HG02981 (cell line): ENCODE measurements around the gene DENND1A.
"Not testable (repeated sequence)": the region's sequence is repeated elsewhere in the genome, so short reads cannot be mapped to it uniquely, and the experiment has no call there.

Experiments used
- ATAC-seq: cut with Tn5 transposase; IDR thresholded peaks from one replicate; pipeline ENCODE4 v1.9.1; 2021; ENCODE audit warnings: mild to moderate bottlenecking, moderate library complexity; ENCODE audit not compliant: unreplicated experiment

DENND1A gene

GRCh38 chr9:123742009-123742767 lies 187.7 kb downstream of the DENND1A start:
- no peak for ATAC-seq

- ATAC-seq, result no peak
These were observed 188.7 kb downstream of the DENND1A start for GRCh38 chr9:123741214-123741613.

DNA sequence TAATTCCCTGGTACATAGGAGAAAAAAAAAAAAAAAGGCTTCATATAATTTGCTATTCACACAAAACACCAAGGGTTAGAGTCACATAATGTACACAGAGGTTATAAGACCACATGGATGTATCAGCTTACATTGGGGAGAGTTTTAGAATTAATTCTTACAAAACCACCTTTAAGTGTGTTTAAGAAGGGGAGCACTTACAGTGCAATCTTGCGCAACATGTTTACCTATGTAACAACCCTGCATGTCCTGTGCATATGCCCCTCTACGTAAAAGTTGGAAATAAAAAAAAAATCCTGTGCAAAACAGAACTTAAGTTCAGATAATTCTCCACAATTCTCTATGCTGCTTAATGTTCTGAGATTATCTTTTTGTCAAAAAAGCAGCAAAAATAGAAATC lies 190.0 kb downstream of the DENND1A start:
- no peak for ATAC-seq

DNA sequence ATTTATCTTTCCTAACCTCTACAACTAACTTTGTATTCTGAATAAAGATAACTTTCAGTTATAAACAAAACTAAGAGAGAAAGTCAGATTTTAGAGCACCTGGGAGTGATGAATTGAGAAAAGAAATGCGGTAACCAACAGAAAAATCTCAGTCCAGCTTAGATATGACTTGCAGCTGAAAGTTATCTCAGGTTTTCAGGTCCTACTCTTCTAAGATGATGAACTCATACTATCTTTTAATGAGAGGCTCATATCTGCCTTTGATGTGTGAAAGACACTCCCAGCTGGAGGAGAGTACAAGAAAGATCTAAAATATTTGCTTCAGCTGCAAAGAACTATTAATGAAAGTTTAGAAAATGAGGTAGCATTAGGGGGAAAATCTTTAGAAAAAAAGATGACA lies 190.5 kb downstream of the DENND1A start:
- no peak for ATAC-seq

GRCh38 chr9:123738648-123739047 lies 191.3 kb downstream of the DENND1A start:
- no peak for ATAC-seq

DNA sequence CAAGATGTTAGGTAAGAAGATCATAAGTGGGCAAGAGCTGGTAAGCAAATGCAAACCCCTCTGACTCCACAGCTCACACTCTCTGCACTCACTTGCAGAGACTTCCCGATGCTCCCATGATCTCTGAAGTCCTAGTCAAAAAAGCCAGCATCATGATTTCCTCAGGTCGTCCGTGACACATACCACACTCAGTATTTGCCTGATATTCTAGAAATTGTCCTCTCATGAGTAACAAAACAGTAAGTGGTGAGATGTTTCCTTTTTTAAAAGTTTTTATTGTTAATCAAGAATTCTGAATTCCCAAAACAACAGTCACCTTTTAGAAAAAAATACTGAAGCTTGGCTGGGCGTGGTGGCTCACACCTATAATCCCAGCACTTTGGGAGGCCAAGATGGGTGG lies 194.6 kb downstream of the DENND1A start:
- ATAC-seq, result no peak

GRCh38 chr9:123728571-123728970 lies 201.4 kb downstream of the DENND1A start:
- ATAC-seq, result not testable (repeated sequence)

DNA sequence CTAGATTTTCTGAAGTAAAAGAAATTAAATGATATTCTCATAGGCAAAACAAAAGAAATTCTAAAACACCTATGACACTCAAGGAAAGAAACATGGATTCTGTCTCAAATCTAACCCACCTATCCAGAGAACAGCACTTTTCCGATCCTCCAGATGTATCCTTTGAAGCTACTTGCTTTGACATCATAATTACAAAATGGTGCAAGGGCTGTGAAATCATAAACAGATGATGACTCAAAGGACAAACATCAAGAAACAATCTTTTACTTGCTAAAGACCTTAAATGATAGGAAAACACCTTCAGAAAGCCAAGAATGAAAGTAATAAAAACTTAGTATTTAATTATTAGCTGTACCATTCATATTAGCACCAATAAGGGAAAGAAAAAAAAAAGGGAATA lies 202.6 kb downstream of the DENND1A start:
- no peak for ATAC-seq

DNA sequence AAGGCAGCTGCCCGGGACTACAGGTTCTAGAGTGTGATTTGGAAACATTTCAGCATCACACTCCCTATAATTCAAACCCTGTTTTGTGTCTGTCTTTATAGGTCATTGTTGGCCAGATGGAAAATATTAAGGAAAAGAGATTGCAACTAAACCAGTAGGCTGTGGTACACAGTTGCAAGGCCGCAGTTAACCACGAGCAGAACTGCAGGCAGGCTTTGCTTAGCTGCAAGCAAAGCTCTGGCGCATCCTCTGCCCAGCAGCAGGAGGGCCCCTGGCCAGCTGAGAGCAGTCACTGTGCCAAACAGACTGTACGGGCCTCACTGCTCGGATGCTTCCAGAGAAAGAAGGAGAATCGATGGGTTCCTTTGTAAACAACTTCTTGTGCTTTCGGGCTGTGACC lies 204.5 kb downstream of the DENND1A start:
- no peak for ATAC-seq

- ATAC-seq, result no peak
These were observed 205.6 kb downstream of the DENND1A start for GRCh38 chr9:123724211-123724796.

DNA sequence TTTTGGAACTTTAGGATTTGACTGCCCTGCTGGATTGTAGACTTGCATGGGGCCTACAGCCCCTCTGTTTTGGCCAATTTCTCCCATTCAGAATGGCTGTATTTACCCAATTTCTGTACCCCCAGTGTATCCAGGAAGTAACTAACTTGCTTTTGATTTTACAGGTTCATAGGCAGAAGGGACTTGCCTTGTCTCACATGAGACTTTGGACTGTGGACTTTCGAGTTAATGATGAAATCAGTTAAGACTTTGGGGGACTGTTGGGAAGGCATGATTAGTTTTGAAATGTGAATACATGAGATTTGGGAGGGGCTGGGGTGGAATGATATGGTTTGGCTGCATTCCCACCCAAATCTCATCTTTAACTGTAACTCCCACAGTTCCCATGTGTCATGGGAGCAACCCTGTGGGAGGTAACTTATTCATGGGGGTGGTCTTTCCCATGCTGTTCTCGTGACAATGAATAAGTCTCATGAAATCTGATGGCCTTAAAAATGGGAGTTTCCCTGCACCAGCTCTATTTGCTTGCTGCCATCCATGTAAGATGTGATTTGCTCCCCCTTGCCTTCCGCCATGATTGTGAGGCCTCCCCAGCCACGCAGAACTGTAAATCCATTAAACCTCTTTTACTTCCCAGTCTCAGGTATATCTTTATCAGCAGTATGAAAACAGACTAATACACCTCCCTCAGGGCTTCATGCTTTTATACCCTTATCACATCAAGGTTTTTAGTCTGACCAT lies 206.6 kb downstream of the DENND1A start:
- no peak for ATAC-seq

DNA sequence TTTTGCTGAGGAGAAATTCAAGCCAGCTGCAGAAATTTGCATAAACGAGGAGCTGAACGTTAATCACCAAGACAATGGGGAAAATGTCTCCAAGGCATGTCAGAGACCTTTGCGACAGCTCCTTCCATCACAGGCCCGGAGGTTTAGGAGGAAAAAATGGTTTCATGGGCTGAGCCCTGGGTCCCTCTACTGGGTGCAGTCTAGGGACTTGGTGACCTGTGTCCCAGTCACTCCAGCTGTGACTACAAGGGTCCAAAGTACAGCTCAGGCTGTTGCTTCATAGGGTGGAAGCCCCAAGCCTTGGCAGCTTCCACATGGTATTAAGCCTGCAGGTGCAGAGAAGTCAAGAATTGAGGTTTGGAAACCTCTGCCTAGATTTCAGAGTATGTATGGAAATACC lies 207.5 kb downstream of the DENND1A start:
- no peak for ATAC-seq

DNA sequence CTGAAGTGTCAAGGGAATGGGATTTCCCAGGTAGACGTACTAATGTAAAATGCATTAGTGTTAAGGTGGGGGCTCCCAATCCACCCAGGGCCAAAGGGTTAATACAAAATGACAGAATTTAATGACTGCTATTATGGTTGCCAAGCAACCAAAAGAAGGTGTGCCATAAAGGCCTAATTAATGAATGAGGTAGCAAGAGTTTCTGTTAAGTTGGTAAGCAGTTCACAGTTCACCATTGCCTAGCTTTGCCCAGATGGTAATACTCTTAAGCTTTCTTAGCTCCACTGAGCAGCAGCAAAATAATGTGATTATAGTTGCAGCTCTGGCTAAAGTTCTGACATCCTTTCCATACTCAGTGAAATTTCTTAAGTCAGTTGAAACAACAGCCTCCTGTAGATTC lies 211.7 kb downstream of the DENND1A start:
- no peak for ATAC-seq

GRCh38 chr9:123717581-123718175 lies 212.2 kb downstream of the DENND1A start:
- ATAC-seq, result no peak

DNA sequence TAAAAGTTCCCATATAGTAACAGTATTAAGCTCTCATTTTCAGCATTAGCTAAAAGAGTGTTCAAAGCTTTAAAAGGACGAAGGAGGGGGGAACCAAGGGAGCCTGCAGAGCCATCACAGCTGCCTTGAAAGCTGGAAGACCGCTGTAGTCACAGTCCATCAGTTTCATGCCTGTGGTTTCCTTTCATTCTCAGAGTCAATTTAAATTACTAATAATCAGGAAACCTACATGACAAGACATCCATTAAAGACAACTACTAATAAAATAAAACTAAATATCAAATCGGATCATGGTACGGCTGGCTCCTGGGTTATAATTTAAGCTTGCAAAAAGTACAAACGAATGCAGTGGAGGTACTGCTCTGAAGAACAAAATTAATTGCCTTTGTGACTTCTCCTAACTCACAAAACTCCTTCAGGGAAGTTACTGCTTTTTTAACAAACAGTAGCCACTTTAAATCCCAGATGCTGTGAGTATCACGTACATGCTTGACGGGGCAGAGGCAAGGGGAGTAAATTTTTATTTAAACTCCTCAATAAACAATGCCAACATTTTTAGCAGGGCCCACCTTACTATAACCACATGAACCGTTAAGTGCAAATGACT lies 213.5 kb downstream of the DENND1A start:
- no peak for ATAC-seq

- no peak for ATAC-seq
These were observed 214.7 kb downstream of the DENND1A start for GRCh38 chr9:123715258-123715657.

DNA sequence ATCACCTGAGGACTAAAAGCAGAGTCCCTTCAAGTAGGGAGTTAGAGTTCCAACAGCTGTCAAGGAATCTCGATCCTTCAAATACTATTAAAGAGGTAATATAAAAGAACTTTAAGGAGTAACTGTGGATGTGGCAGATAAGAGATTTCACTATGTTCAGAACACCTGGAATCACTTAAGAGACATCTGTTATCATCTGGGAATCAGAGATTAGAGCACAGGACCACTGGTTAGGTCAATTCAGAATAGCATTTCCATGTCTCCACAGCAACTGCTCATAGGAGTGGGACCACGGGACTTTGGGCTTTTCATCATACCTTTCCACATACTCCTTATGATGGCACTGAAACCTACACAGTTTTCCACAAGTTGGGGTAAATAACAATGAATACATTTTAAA lies 216.6 kb downstream of the DENND1A start:
- no peak for ATAC-seq

DNA sequence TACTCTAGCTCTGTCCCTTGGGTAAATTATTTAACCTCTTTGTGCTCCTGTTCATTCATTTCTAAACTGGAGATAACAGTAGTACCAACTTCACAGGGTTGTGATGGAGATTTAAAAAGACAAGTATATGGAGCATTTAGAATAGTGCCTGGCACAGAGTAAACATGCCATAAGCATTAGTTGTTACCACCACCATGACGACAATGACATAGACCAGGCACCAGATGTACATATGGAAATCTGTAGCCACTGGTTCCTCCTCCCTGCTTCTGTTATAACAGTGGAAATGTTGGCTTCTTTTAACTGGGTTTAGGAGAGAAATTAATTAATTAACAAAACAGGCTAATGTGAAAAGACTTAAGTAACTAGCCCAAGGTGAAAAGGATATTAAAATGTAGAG lies 217.5 kb downstream of the DENND1A start:
- ATAC-seq, result no peak

DNA sequence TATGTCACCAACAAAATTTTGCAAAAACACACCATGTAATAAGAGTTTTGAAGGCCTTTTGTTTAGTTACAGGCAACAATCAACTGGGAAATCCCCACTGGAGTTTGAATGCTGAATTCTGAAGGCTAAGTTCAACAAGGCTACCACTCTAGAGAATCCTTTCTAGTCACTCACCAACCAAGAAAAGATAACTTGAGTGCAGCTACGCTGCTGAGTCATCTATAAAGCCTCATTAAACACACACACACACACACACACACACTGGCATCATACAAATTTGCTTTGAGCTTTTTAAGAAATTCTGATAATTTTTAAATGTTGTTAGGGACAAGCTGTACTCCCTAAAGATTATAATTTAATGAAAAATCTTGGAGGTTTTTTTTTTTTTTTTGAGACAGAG lies 219.6 kb downstream of the DENND1A start:
- no peak for ATAC-seq

DNA sequence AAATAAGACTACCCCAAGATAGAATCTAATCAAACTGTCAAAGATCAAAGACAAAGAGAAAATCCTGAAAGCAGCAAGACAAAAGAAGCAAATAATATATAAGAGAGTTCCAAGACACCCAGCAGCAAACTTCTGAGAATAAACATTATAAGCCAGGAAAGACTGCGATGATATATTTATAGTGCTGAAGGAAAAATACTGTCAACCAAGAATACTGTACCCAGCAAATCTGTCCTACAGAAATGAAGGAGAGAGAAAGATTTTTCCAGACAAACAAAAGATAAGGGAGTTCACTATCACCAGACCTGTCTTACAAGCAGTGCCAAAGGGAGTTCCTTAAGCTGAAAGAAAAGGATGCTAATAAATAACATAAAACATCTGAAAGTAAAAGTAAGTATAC lies 227.4 kb downstream of the DENND1A start:
- ATAC-seq, result no peak

DNA sequence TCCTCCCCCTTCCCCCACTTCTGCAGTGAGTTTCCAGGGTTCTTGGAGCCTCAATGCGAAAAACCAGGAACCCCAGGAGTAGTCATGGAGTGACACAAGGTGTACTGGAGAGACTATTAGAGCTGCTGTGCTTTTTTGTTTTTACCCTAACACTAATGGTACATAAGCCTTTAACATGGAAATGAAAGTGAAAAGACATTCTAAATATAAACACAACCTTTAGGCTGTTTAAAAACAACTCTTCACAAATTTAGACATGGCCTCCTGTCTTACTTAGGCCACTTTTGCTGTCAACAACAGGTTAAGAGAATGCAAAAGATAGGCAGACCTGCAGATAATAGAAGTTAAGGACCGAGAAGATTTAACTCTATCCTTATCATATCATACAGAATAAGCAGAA lies 232.2 kb downstream of the DENND1A start:
- no peak for ATAC-seq
